Activated naive CD4-positive, alpha-beta T cell treated with anti-CD3 and anti-CD28 coated beads, Interleukin-2, amount 10 ng/mL, durations not matched to agents 7 days and 5 days (primary cell): ENCODE measurements around the gene NDUFB8.
A peak's percentile ranks its signal among the peaks of the same experiment; 100 is the strongest.
"Not testable (repeated sequence)": the region's sequence is repeated elsewhere in the genome, so short reads cannot be mapped to it uniquely, and the experiment has no call there.

Experiments used
- CTCF ChIA-PET: fragments of 350-600 bp; sonication (Branson Sonifier 250); formaldehyde crosslinking; loops from one replicate; lab custom pipeline; 2021; ENCODE audit warnings: antibody characterized with exemption; lab: Charles Lee
- DNase-seq: peaks from one replicate; pipeline ENCODE4 v3.0.0-alpha.2; 2020
- H3K27ac Mint-ChIP-seq: one replicate; pipeline ENCODE4 v1.8.0; 2021; ENCODE audit warnings: mild to moderate bottlenecking, moderate library complexity, mixed read lengths
- H3K27me3 Mint-ChIP-seq: one replicate; pipeline ENCODE4 v1.8.0; 2021; ENCODE audit warnings: mild to moderate bottlenecking, mixed read lengths
- H3K36me3 Mint-ChIP-seq: one replicate; pipeline ENCODE4 v1.8.0; 2021; ENCODE audit warnings: mixed read lengths
- H3K4me1 Mint-ChIP-seq: one replicate; pipeline ENCODE4 v1.8.0; 2021; ENCODE audit warnings: mixed read lengths
- H3K4me3 Mint-ChIP-seq: one replicate; pipeline ENCODE4 v1.8.0; 2021; ENCODE audit warnings: mild to moderate bottlenecking, moderate library complexity, mixed read lengths
- H3K9me3 Mint-ChIP-seq: one replicate; pipeline ENCODE4 v1.8.0; 2021; ENCODE audit warnings: mixed read lengths

Gene NDUFB8

DNA sequence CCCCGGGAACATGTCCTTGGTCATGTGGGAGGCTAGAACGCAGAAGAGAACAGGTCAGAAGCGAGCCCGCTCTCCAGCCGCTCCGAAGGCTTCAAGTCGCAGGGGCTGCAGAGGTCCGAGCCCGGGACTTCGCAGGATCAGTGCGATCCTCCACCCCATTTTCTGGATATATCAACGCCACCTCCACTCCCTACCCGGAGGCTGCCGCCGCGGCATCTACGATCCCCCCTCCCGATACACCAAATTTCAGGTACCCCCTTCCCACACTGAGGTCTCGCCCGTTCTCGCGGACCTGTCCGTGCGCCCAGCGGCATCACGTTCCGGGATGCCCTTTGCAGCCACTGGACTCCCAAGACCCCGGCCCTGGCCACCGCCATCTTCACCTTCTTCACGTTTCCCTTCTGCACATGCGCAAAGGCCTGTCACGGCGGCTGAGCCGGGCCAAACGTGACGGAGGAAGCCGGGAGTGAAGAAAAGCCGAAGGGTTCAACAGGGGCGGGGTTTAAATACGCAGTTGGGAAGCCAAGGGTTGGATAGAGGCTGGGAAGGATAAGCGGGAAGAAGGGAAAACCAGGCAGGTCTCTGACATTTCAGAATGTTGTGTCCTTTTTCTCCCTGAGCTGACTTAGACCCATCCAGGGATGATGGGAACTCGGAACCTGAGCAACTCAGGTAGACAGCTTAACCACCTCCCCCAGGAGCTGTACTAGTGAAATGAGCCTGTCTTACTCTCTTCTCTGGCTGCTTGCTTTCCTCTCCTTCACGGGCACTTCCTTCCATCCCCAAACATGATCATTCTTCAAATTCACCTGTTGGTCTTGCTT is at the start of gene NDUFB8:
Gene NDUFB8, minus strand, starts transcription at position 397 of the 824 bp plus-strand sequence. Its CDS starts 20 bp downstream, at position 377.
- peak; percentile 90 for DNase-seq
- Mint-ChIP-seq H3K36me3 (peaks cover 29% of the 10 kb centered on the region), H3K4me1 (peaks cover 48% of the 10 kb centered on the region), H3K27ac (peak within 1 kb of the TSS; percentile 93), H3K4me3 (peak within 1 kb of the TSS; percentile 82), H3K9me3 (peaks cover 4% of the 10 kb centered on the region), H3K27me3 (no peaks in the 10 kb centered on the region)
- CTCF ChIA-PET: interaction anchor here (0.6 to 3.9 kb wide), 3 partner anchors 9 to 91 kb away, joined by 3 to 32 read pairs (median 3); no protein-coding TSS in a partner anchor

DNA sequence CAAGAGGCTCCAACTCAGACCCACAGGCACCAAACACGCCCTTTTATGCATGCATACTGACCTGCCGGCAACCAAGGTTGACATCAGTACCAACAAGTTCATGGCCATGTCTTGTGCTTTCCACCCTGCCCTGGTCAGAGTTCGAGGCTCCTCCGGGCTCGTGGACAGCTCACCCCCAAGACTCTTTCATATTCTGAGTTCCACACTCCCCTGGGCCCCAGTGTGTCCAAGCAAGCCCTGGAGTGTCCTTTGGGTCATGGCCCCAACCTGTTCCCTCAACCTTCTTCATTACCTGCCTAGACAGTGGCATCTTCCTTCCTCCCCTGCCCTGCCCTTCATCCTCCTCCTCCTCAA is 46.6 kb upstream of the NDUFB8 start:
- no peak overlapping the region for H3K27ac Mint-ChIP-seq
- no peaks in the 10 kb centered on the region for H3K36me3 Mint-ChIP-seq
- H3K4me1 Mint-ChIP-seq: no peaks in the 10 kb centered on the region
- H3K27me3 Mint-ChIP-seq: peaks cover 58% of the 10 kb centered on the region
- H3K4me3 Mint-ChIP-seq: no peak overlapping the region
- H3K9me3 Mint-ChIP-seq: no peaks in the 10 kb centered on the region
- CTCF ChIA-PET: no interaction called here
- DNase-seq: no peak

DNA sequence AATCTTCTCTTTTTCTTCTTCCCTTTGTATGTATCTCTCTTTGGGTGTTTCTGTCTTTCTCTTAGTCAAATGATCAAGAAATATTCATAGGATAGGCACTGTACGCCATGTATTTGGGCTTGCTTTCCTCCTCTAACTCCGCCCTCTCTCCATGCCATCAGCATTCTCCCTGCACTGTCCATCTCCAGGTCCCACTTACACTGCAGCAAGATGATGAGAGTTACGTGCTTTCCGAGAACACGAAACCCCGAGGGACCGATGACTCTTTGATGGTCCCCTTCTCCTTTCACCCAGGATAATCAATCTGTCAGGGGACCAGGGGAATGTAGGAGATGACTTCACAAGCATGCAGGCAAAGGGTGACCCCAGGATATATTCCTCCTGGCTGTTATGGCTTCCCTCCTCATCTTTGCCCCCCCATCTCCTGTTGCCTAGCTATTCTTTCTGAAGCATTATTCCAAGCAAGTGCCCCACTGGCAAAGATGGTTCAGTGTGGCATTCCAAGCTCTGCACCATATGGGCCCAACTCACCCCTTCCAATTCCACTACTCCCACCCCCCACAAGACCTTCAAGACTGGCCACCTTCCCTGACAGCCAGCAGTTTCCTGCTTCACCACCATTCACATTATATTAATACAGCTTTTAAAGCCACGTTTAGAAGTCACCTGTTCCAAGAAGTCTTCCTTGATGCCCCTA is 46.1 kb upstream of the NDUFB8 start:
- H3K36me3 Mint-ChIP-seq: no peaks in the 10 kb centered on the region
- no peaks in the 10 kb centered on the region for H3K4me1 Mint-ChIP-seq
- peaks cover 54% of the 10 kb centered on the region for H3K27me3 Mint-ChIP-seq
- no peak for DNase-seq
- no peaks in the 10 kb centered on the region for H3K9me3 Mint-ChIP-seq
- no peak overlapping the region for H3K27ac Mint-ChIP-seq
- CTCF ChIA-PET: no interaction called here
- no peak overlapping the region for H3K4me3 Mint-ChIP-seq

DNA sequence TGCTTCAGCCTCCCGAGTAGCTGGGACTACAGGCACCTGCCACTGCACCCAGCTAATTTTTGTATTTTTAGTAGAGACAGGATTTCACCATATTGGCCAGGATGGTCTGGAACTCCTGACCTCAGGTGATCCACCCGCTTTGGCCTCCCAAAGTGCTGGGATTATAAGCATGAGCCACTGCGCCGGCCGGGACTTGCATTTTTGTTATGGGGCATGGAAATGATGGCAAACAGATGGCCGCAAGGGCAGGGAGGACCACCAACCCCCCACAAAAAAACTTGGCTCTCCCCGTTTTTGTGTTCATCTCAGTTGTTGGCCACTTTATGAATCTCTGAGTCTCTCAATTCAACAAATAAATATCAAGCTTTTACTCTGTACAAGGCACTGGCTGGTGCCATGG is 45.5 kb upstream of the NDUFB8 start:
- H3K27ac Mint-ChIP-seq, H3K36me3 Mint-ChIP-seq, H3K4me3 Mint-ChIP-seq, H3K9me3 Mint-ChIP-seq, H3K4me1 Mint-ChIP-seq, CTCF ChIA-PET, DNase-seq: not testable (repeated sequence)
- H3K27me3 Mint-ChIP-seq: peaks cover 50% of the 10 kb centered on the region

DNA sequence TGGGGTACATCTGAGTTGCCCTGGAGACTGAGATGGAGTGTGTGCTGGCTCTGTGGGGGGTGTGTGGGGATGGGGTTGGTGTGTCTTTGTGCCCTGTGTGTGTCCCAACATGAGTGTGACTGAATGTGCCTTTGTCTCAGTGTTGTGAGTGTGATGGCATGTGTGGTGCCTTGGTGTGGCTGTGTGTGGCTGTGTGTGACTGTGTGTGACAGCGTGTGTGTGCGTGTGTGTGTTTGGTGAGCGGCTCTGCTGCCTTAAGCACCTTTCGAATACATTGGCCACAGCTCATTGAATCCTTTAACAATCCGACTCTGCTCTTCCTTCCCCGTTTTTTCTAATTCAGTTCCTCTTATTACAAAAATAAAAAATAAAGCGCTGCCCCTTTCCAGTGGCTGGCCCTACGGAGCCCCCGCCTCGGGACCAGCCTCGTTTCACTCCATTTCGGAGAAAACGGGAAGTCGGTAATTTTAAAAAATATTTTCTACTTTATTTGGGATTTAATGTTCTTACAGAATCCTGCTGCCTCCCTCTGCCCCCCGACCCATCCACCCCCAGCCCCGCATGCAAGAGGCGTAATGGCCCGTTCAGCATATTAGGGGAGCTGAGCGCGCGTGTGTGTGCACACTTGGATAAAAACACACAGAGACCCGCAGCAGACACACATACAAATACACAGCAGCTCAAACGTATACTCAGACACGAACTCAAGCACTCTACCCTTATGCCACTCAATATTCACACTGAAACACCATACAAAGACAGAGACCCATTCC is 41.6 kb upstream of the NDUFB8 start:
- CTCF ChIA-PET: no interaction called here
- H3K9me3 Mint-ChIP-seq: no peaks in the 10 kb centered on the region
- H3K4me3 Mint-ChIP-seq: no peak overlapping the region
- H3K4me1 Mint-ChIP-seq: no peaks in the 10 kb centered on the region
- no peaks in the 10 kb centered on the region for H3K36me3 Mint-ChIP-seq
- peaks cover 22% of the 10 kb centered on the region for H3K27me3 Mint-ChIP-seq
- no peak for DNase-seq
- no peak overlapping the region for H3K27ac Mint-ChIP-seq

DNA sequence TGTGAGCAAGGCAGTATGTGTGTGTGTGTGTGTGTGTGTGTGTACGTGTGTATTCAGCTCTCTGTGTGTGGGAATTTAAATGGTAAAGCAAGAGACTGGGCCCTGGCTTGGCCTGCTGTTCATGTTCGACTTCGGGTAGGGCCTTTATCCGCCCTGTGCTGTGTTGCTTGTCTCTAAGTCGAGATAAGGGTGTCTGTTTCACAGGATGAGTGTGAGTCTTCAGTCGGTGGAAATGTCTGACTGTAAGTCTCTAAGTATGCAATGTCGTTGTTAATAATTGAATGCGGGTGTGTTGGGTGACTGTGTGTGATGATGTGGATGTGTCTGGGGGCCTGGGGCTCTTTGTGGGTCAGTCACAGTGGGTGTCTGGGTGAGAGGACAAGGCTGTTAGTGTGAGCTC is 40.8 kb upstream of the NDUFB8 start:
- no peak overlapping the region for H3K4me3 Mint-ChIP-seq
- H3K27ac Mint-ChIP-seq: no peak overlapping the region
- no peak for DNase-seq
- H3K36me3 Mint-ChIP-seq: no peaks in the 10 kb centered on the region
- CTCF ChIA-PET: interaction anchor here (0.9 to 1.3 kb wide), 2 partner anchors 9 to 15 kb away, joined by 3 read pairs; no protein-coding TSS in a partner anchor
- peaks cover 16% of the 10 kb centered on the region for H3K27me3 Mint-ChIP-seq
- no peaks in the 10 kb centered on the region for H3K4me1 Mint-ChIP-seq
- H3K9me3 Mint-ChIP-seq: no peaks in the 10 kb centered on the region

DNA sequence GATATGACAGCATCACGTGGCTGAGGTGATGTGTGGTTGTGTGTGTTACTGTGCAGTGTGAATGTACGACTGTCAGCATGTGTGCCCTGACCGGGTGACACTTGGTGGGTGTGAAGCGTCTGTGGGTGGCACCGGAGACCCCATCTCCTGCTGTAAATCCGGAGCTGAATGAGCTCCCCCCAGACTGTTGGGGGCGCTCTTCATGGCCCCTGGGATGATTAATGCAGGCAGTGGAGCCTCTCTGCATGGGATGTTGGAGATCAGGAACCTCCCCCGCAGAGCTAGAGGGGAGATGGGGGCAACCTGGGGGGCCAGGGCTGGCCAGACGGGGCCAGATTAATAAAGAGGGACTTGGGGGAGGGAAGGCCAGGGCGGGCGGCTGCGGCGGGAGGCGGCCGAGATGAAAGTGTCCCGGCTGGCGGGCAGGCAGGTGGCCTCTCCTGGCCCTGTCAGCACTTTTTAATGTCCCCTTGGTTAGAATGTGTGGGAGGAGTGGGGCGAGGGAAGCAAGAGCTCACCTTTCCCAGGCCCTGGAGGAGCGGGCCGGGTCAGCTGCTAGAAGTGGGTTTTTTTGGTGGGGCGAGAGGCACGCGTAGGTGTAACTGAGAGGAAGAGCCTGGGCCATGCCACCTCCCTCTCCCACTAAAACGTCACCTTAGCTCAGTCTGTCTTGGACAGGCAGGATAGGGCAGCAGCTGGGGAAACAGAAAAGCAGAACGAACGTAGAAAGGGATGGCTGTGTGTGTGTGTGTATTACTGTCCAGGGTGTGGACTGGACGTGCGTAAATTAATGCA is 40.2 kb upstream of the NDUFB8 start:
- Mint-ChIP-seq H3K36me3 (no peaks in the 10 kb centered on the region), H3K4me3 (no peak overlapping the region), H3K27ac (no peak overlapping the region), H3K4me1 (no peaks in the 10 kb centered on the region), H3K9me3 (no peaks in the 10 kb centered on the region), H3K27me3 (peaks cover 16% of the 10 kb centered on the region)
- no peak for DNase-seq
- CTCF ChIA-PET: interaction anchor here (0.9 to 1.4 kb wide), 5 partner anchors 10 to 173 kb away, joined by 3 to 4 read pairs (median 4); no protein-coding TSS in a partner anchor

DNA sequence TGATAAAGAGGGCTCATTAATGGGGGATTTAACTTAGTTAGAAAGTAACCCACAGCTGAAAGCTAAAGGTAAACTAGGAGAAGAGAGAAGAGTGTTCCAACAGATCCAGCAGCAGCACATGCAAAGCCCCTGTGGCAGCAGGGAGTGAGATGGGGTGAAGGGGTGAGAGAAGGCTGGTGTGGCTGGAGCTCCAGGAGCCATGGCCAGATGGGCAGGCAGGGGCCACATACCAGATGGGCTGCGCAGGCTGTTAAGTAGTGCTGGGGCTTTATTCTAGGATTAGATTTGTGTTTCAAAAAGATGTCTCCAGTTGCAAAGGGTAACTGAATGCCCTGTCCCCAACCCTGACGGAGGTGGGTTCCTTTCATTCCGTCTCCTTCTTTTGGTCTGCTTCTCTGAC is 39.2 kb upstream of the NDUFB8 start:
- H3K27me3 Mint-ChIP-seq: peaks cover 17% of the 10 kb centered on the region
- no peak overlapping the region for H3K27ac Mint-ChIP-seq
- H3K4me3 Mint-ChIP-seq: no peak overlapping the region
- H3K9me3 Mint-ChIP-seq: no peaks in the 10 kb centered on the region
- no peak for DNase-seq
- no peaks in the 10 kb centered on the region for H3K4me1 Mint-ChIP-seq
- CTCF ChIA-PET: interaction anchor here (1.4 kb wide), 2 partner anchors 24 to 174 kb away, joined by 4 read pairs; no protein-coding TSS in a partner anchor
- no peaks in the 10 kb centered on the region for H3K36me3 Mint-ChIP-seq

DNA sequence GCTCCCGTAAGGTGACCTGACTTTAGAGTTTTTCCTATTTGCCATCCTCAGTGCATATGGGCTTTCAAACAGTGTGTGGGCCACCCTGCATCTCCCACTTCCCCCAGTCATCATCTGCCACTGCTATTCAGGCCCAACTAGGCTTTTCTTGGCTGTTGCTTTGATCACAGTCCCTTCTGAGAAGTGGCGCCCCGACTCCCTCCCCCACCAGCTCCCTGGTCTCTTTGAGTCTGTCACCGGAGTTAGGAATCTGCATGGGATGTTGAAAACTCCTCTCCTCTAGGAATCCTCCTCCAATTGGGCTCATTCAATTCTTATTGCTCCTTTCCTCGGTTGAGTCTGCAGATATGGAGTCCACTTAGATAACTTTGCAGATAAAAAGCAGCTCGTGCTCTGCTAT is 38.2 kb upstream of the NDUFB8 start:
- Mint-ChIP-seq H3K4me3 (no peak overlapping the region), H3K36me3 (no peaks in the 10 kb centered on the region), H3K27ac (no peak overlapping the region), H3K4me1 (peaks cover 2% of the 10 kb centered on the region), H3K9me3 (no peaks in the 10 kb centered on the region), H3K27me3 (peaks cover 28% of the 10 kb centered on the region)
- no peak for DNase-seq
- CTCF ChIA-PET: no interaction called here

DNA sequence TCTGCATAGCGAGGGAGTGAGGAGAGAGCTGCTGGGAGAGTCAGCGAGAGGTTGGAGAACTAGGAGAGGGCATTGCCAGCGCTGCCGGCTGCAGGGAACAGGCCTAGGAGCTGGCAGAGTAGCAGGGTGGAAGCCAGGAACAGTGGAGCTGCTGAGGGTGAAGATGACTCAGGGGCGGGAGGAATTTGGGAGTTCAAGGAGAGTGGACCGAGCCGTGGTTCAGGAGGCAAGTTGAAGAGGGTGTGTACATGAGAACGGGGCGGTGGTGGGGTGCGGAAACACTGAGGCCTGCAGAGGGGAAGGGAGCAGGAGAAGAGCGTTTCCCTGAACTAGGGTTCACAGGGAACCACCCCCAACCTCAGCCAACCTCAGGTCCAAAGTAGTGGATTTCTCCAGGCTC is 37.6 kb upstream of the NDUFB8 start:
- DNase-seq: no peak
- H3K36me3 Mint-ChIP-seq: no peaks in the 10 kb centered on the region
- CTCF ChIA-PET: no interaction called here
- H3K4me3 Mint-ChIP-seq: no peak overlapping the region
- H3K27ac Mint-ChIP-seq: no peak overlapping the region
- H3K4me1 Mint-ChIP-seq: peaks cover 4% of the 10 kb centered on the region
- H3K9me3 Mint-ChIP-seq: no peaks in the 10 kb centered on the region
- H3K27me3 Mint-ChIP-seq: peaks cover 34% of the 10 kb centered on the region

DNA sequence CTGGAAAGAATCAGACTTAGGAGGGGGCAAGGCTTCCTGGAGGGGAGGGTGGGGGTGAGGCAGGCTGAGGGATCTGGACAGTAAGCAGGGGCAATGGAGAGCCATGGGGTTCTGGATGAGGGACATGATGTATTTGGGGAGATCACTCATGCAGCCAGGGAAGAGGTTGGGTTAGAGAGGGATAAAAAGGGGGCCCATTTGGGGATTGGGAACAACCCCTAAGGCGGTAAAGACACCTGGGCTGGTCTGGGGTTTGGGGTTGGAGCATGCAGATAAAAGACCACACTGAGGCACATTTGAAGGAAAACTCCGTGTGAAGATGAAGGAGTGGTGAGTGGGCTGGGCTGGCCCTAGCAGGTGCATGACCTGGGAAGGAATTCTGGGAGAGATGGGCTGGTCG is 36.9 kb upstream of the NDUFB8 start:
- peaks cover 41% of the 10 kb centered on the region for H3K27me3 Mint-ChIP-seq

DNA sequence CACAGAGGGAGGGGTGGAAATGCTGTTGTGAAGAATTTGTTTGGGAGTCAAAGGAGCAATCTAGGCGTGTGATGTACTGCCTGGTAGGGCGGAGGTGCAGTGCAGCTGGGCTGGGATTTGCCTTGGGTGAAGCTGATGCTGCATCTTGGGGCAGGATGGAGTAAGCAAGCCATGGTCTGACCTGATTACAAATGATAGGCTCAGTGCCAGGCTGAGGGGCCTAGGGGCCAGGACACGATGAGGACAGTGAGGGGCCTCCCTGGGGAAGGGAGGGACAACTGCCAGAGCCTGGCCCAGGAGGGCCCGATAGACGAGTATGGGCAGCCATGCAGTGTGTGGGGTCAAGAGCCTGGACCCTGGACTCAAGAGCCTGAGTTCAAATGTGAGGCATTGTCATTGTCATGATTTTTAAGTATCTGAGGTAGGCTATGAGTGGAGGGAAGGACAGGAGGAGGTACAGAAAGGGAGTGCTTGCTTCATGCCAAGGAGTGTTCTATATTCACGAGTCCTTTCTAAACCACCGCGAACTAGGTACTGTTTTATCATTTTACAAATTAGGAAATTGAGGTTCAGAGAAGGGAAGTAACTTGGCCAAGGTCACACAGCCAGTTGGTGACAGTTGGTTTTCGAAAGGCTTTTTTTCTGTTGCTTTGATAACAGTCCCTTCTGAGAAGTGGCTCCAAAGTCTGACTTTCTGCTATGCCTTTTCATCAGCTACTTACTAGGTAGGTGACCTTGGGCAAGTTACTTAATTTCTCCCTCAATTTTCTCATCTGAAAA is 35.7 kb upstream of the NDUFB8 start:
- CTCF ChIA-PET: interaction anchor here (0.7 to 1.4 kb wide), 2 partner anchors 30 to 262 kb away, joined by 3 read pairs; partner anchors contain the start of gene HIF1AN
- Mint-ChIP-seq H3K36me3 (no peaks in the 10 kb centered on the region), H3K9me3 (no peaks in the 10 kb centered on the region), H3K27ac (no peak overlapping the region), H3K4me1 (peaks cover 19% of the 10 kb centered on the region), H3K4me3 (no peak overlapping the region), H3K27me3 (peaks cover 49% of the 10 kb centered on the region)
- no peak for DNase-seq

More for the DNA sequence above, 36.9 kb upstream of the NDUFB8 start:
- no peaks in the 10 kb centered on the region for H3K36me3 Mint-ChIP-seq
- CTCF ChIA-PET: no interaction called here
- H3K27ac Mint-ChIP-seq: no peak overlapping the region
- no peak for DNase-seq
- H3K4me3 Mint-ChIP-seq: no peak overlapping the region
- no peaks in the 10 kb centered on the region for H3K9me3 Mint-ChIP-seq
- H3K4me1 Mint-ChIP-seq: peaks cover 10% of the 10 kb centered on the region
